Hematopoietic multipotent progenitor cell treated with erythropoietin and hydrocortisone succinate and interleukin-3 and kit ligand, for 8 days (in vitro differentiated cells): ENCODE results near the gene HS2ST1.

Source experiments
- DNase-seq: peaks from one replicate; pipeline ENCODE4 v3.0.0-alpha.2; 2015

The HS2ST1 gene

GRCh38 chr1:87074001-87074795, 159.8 kb downstream of the HS2ST1 start:
- no peak for DNase-seq

- peak; percentile 21 for DNase-seq
Observed at GRCh38 chr1:87077959-87078639, 163.7 kb downstream of the HS2ST1 start.

DNA sequence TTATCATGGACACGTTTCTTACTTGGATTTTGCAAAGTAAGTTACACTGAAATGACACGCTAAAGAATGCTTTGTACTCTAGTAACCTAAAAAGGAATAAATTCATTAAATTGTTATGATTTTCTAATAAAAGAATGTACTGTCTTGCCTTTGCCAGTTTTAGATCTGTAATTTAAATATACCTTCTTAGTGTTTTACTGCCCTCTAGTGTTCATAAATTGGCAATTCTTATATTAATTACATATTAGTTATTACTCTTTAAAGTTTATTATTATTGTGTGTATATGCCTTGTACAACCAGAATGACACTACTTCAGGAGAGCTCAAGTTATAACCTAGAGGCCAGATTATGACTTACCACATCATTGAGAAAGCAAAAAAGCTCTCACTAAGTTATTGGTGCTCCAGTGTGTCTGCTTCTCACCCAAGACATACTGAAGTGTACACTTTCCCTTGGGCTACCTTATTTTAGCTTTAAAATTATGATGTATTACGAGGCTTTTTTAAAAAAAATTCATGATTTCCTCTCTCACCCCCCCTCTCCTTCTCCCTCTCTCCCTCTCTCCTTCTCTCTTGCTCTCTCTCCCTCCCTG, 169.9 kb downstream of the HS2ST1 start:
- DNase-seq: peak; percentile 58

- no peak for DNase-seq
Observed at GRCh38 chr1:87086120-87086519, 171.7 kb downstream of the HS2ST1 start.

- no peak for DNase-seq
Observed at GRCh38 chr1:87089070-87089736, 174.8 kb downstream of the HS2ST1 start.

- DNase-seq: no peak
Observed at GRCh38 chr1:87089823-87090222, 175.4 kb downstream of the HS2ST1 start.

DNA sequence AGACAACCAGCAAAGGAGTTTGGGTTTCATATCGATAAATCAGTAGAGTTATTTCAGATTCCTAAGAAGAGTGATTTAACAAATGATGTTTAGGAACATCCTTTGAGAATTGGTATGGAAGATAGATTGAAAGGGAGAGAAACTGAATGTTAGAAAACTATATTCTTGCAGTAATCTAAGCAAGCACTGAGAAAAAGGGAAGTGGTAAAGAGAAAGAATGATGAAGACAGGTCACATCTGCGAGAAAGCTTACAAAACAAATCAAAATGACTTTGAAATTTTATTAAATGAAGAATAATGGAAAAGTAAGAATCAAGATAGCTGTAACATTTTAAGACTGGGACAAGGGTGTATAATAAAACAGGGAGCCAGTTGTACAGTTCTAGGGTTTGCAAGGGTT, 177.0 kb downstream of the HS2ST1 start:
- no peak for DNase-seq

GRCh38 chr1:87092846-87093245, 178.4 kb downstream of the HS2ST1 start:
- no peak for DNase-seq

GRCh38 chr1:87093286-87093685, 178.9 kb downstream of the HS2ST1 start:
- no peak for DNase-seq

DNA sequence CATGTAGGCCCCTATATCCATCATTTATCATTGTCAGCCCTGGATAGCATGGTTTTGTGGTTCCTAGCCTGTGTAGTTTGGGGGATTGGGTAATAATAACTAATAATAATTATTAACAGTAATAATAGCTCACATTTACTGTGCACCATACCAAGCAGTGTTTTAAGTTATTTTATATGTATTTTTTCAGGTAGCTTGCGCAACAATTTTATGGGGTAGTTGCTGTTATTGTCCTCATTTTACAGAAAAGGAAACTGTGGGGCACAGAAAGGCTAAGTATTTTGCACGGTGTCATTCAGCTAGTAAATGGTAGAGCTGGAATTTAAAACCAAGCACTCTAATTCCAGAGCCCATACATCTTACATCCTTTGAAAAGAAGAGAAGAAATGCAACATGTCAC, 179.8 kb downstream of the HS2ST1 start:
- no peak for DNase-seq

GRCh38 chr1:87100271-87100670, 185.8 kb downstream of the HS2ST1 start:
- no peak for DNase-seq

DNA sequence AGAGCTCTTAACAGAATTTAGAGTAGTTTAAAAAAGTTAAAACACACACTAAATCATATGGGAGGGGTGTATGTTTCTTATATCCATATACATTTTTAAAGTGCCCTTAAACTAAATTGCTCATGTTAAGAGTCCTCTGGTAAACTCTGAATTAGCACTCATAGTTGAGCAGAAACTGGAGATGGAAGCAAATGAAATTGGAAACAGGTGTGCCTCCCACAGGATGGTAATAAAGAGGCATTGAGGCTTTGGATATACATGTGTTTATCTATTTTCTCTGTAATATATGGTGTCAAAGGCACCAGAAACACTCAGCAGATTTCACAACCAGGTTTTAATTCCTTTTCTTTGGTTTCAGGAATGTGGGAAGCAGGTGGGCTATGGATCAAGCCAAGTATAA, 188.6 kb downstream of the HS2ST1 start:
- no peak for DNase-seq

GRCh38 chr1:87104140-87104539, 189.7 kb downstream of the HS2ST1 start:
- DNase-seq: no peak

GRCh38 chr1:87104945-87105344, 190.5 kb downstream of the HS2ST1 start:
- DNase-seq: no peak

DNA sequence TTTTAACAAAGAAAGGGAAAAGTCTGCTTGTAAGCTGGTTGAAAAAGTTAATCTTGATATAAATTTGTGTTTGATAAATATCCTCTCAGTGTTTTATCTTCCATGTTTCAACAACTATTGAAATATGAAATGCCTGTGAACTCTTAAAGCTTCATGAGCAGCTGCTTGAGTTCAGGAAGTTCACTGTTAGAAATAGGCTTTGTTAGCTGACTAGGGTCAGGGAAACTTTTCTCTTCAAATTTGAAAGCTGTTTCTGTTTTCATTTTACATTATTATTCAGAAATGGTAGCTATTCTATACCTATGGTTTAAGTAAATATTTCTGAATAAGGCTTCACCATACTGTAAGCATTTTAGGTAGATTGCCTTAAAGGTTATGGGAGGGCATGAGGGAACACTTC, 191.7 kb downstream of the HS2ST1 start:
- DNase-seq: no peak

- no peak for DNase-seq
Observed at GRCh38 chr1:87106867-87107266, 192.4 kb downstream of the HS2ST1 start.

DNA sequence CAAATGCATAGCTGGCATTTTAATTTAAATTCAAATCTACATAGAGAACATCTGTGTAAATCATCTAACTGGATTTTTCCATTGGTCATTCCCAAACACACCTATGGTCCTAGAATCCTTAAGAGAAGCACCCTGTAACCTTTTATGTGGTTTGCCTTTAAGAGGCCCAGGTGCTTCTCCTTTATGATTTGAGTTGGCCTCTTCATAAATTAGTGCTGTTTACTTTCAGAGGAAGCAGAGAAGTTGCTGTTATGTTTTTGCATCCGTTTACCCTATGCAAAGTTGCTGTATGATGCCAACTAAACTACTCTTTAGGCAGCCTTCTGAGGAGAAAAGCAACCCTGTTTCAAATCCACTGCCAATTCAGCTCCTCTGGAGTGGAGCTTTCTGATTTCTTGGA, 193.8 kb downstream of the HS2ST1 start:
- no peak for DNase-seq

DNA sequence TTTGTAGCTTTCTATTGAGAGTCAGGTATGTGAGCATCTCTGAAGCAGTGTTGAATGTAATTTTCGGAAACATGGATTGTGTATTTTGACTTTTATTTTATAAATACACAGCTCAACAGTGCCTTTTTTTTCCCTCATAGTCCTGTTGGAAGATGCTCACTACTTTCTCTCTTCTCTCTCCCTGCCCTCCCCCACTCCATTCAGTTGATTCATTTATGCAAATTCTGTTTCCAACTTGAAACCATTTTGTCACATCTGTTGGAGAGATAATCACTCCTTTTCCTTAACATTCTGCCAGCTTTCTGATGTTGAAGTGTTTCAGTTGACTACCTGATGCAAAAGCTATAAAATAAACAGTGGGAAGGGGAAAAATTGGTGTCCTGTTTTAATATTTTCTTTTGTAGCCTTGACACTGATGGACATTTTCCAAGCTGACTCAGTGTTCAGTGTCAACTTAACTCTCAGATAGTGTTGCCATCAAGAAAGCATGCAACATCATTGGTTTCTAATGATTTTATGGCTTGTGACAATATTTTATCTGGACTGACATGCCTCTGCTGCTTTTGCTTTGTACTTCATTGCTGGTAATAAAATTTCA, 194.5 kb downstream of the HS2ST1 start:
- DNase-seq: no peak

DNA sequence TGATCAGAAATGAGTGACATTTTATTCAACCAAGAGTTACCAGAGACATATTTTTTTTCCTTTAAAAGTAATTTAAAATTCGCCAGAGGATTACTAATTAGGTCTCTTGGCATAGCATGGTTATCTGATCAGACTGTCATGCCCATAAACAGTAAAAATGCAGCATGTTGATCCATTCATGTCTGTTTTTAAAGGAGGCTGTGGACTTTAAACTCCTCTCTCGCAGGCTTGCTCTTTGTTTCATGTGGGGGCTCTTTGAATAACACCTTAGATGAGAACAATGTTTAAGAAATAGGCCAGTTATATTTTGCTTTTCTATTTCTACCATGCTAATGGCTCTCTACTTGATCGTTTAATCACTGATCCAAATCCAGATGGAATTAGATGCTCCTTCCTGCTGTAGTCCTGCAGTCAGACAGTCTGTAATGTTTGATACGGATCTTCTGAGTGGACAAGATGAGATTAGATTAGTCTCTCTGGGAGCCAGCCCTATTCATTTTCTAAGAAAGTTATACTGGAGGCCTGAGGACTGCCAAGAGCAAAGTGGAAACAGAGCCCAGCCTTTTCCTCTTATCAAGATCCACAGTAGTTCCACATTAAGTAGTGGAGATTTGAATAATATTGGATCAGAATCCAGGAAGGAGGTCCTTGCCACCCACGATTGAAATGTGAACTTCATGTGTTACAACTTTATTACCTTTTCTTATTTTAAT, 197.4 kb downstream of the HS2ST1 start:
- no peak for DNase-seq

DNA sequence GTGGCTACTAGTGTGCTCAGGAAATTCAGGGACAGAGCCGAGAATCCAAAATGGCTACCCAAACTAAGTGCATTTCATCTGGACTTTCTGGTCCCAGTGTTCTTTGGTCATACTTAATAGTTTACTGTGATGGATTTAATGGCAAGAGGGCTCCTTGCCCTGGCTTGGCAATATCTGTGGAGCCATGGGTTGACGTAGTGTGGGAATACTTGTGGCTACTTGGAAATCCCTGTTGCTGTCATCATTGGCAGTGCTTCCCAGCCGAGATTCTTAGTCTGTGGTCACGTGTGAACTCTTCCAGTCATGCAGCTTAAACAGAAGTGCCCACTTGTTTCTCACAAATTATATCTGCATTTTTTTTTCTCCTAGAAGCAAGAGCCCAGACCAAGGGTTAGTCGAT, 198.9 kb downstream of the HS2ST1 start:
- no peak for DNase-seq

GRCh38 chr1:87115317-87115890, 201.0 kb downstream of the HS2ST1 start:
- no peak for DNase-seq

GRCh38 chr1:87115891-87116290, 201.5 kb downstream of the HS2ST1 start:
- peak; percentile 56 for DNase-seq
